OCI-LY1 (cell line): ENCODE results near the gene RET.

Experiments
- CTCF ChIP-seq: fragments of 200-600 bp; sonication (generic), shearing (Covaris generic); IDR thresholded peaks from 2 replicates; pipeline ENCODE4 v1.5.1; 2017; ENCODE audit warnings: mild to moderate bottlenecking, antibody characterized with exemption, low read length, moderate library complexity, mixed read lengths
- EZH2 ChIP-seq: fragments of 200-600 bp; sonication (generic), shearing (Covaris generic); IDR thresholded peaks from 2 replicates; pipeline ENCODE4 v1.8.0; 2017; ENCODE audit warnings: borderline replicate concordance, mixed run types, mild to moderate bottlenecking, antibody characterized with exemption, low read length, moderate library complexity, mixed read lengths

DNA sequence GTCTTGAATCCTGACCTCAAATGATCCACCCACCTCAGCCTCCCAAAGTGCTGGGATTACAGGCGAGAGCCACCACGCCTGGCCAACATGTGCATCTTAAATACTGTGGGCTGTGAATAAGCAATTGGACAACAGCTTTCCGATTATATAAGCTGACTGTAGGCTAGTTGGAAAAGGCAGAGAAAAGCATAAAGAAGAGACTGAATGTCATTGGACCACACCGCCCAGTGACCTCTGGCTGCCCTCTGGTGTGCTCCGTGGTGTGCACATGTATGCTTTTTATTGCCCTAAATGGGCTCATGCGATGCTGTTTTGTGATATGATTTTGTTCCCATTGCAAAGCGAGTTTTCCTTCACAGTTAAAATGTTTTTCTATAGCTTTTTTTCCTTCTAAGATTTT, 46.0 kb downstream of the RET start:
- TF ChIP-seq CTCF (no peak), EZH2 (no peak)
